IMR-90 (cell line): Measurements from ENCODE around the gene COX7A2L.

Source experiments
- CEBPB ChIP-seq: IDR thresholded peaks from 2 replicates; pipeline ENCODE4 v1.6.1; 2012; ENCODE audit warnings: low read depth, low read length, improper control_type of control experiment
- CHD1 ChIP-seq: IDR thresholded peaks from 2 replicates; pipeline ENCODE4 v1.6.1; 2012; ENCODE audit warnings: low read depth, low read length, improper control_type of control experiment
- FOS ChIP-seq: fragments of 150-350 bp; IDR thresholded peaks from 2 replicates; pipeline ENCODE4 v1.6.1; 2016; ENCODE audit warnings: low read depth, low read length
- MAFK ChIP-seq: IDR thresholded peaks from 2 replicates; pipeline ENCODE4 v1.6.1; 2012; ENCODE audit warnings: low read depth, low read length, improper control_type of control experiment
- NFE2L2 ChIP-seq: fragments of 150-350 bp; IDR thresholded peaks from 2 replicates; pipeline ENCODE4 v1.6.1; 2016; ENCODE audit warnings: low read depth, mild to moderate bottlenecking, low read length
- POLR2A ChIP-seq: IDR thresholded peaks from 2 replicates; pipeline ENCODE4 v1.6.1; 2012; ENCODE audit warnings: mild to moderate bottlenecking, low read depth, low read length
- RAD21 ChIP-seq: IDR thresholded peaks from 2 replicates; pipeline ENCODE4 v1.6.1; 2012; ENCODE audit warnings: low read length, improper control_type of control experiment
- RCOR1 ChIP-seq: IDR thresholded peaks from 2 replicates; pipeline ENCODE4 v1.6.1; 2012; ENCODE audit warnings: mild to moderate bottlenecking, low read length, improper control_type of control experiment; ENCODE audit not compliant: insufficient replicate concordance
- RFX5 ChIP-seq: IDR thresholded peaks from 2 replicates; pipeline ENCODE4 v1.8.0; 2012; ENCODE audit warnings: low read depth, mild to moderate bottlenecking, low read length, moderate library complexity
- SMC3 ChIP-seq: fragments of 150-350 bp; IDR thresholded peaks from 2 replicates; pipeline ENCODE4 v1.6.1; 2016; ENCODE audit warnings: low read depth, mild to moderate bottlenecking, antibody characterized with exemption, low read length, moderate library complexity
- TF ChIP-seq, protein P1 (sequence below): conservative IDR thresholded peaks from 2 replicates; pipeline ENCODE4 v1.5.1; 2012; ENCODE audit warnings: mild to moderate bottlenecking, low read depth, low read length, improper control_type of control experiment
- TF ChIP-seq, protein P2 (sequence below): fragments of 150-350 bp; IDR thresholded peaks from 2 replicates; pipeline ENCODE4 v1.6.1; 2017; ENCODE audit warnings: mild to moderate bottlenecking, antibody characterized with exemption, low read length, low read depth

DNA sequence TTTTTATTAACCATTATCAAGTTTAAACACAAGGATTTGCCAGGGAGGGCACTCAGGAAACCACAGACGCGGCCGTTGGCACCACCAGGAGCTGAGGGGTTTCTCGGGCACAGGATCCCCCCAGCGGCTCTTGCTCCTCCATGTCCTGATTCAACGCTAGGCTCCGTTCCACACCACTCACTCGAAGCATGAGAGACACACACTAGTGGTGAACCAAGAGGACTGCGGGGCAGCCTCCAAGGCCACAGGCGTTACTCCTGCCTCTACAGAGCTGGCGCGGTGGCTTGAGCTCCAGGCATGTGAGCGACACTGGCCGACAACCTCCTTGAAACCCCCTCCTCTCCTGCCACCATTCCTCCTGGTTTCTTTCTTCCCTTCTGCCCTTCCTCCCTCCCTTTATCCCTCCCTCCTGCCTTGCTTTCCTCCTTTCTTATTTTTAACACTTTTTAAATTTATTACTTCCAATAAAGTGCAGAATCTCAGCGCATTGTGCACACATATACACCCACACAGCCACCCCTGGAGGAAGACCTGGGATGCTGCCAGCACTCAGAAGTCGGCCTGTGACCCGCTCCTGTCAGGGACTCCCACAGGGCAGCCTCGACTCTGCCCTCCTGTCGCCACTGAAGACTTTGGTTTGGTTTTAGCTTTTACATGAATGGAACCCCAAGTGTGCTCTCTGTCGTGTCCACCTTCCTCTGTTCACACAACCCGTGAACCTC, 21.7 kb downstream of the COX7A2L start:
- TF ChIP-seq POLR2A (no peak), SMC3 (no peak), MAFK (no peak), FOS (no peak), RAD21 (no peak), CEBPB (no peak), RCOR1 (no peak), CHD1 (no peak), NFE2L2 (no peak), RFX5 (no peak)
- TF ChIP-seq, protein P1, sequence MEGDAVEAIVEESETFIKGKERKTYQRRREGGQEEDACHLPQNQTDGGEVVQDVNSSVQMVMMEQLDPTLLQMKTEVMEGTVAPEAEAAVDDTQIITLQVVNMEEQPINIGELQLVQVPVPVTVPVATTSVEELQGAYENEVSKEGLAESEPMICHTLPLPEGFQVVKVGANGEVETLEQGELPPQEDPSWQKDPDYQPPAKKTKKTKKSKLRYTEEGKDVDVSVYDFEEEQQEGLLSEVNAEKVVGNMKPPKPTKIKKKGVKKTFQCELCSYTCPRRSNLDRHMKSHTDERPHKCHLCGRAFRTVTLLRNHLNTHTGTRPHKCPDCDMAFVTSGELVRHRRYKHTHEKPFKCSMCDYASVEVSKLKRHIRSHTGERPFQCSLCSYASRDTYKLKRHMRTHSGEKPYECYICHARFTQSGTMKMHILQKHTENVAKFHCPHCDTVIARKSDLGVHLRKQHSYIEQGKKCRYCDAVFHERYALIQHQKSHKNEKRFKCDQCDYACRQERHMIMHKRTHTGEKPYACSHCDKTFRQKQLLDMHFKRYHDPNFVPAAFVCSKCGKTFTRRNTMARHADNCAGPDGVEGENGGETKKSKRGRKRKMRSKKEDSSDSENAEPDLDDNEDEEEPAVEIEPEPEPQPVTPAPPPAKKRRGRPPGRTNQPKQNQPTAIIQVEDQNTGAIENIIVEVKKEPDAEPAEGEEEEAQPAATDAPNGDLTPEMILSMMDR = no peak
- TF ChIP-seq, protein P2, sequence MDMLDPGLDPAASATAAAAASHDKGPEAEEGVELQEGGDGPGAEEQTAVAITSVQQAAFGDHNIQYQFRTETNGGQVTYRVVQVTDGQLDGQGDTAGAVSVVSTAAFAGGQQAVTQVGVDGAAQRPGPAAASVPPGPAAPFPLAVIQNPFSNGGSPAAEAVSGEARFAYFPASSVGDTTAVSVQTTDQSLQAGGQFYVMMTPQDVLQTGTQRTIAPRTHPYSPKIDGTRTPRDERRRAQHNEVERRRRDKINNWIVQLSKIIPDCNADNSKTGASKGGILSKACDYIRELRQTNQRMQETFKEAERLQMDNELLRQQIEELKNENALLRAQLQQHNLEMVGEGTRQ = no peak
